Femur (tissue), 1 donor: Measurements from ENCODE around the gene MLLT10.

Experiments used
- DNase-seq: peaks from one replicate; pipeline ENCODE4 v3.0.0-alpha.2; 2017

The MLLT10 gene

GRCh38 chr10:21650353-21650752 is 116.3 kb downstream of the MLLT10 start:
- no peak for DNase-seq

GRCh38 chr10:21655236-21655635 is 121.2 kb downstream of the MLLT10 start:
- no peak for DNase-seq

GRCh38 chr10:21655687-21656086 is 121.7 kb downstream of the MLLT10 start:
- no peak for DNase-seq

GRCh38 chr10:21661087-21661486 is 127.1 kb downstream of the MLLT10 start:
- DNase-seq: no peak

- no peak for DNase-seq
These were observed 127.9 kb downstream of the MLLT10 start for GRCh38 chr10:21661935-21662334.

- no peak for DNase-seq
These were observed 128.6 kb downstream of the MLLT10 start for GRCh38 chr10:21662635-21663034.

- DNase-seq: no peak
These were observed 134.8 kb downstream of the MLLT10 start for GRCh38 chr10:21668831-21669230.

GRCh38 chr10:21670391-21670790 is 136.4 kb downstream of the MLLT10 start:
- DNase-seq: no peak

GRCh38 chr10:21673668-21674067 is 139.6 kb downstream of the MLLT10 start:
- no peak for DNase-seq

GRCh38 chr10:21675157-21675796 is 141.2 kb downstream of the MLLT10 start:
- DNase-seq: no peak

- DNase-seq: no peak
These were observed 143.5 kb downstream of the MLLT10 start for GRCh38 chr10:21677551-21677950.

- no peak for DNase-seq
These were observed 147.1 kb downstream of the MLLT10 start for GRCh38 chr10:21681156-21681555.

GRCh38 chr10:21687266-21688008 is 153.4 kb downstream of the MLLT10 start:
- DNase-seq: no peak

GRCh38 chr10:21688009-21688332 is 153.9 kb downstream of the MLLT10 start:
- DNase-seq: no peak

GRCh38 chr10:21688870-21689269 is 154.8 kb downstream of the MLLT10 start:
- DNase-seq: no peak

- no peak for DNase-seq
These were observed 155.8 kb downstream of the MLLT10 start for GRCh38 chr10:21689881-21690280.

- DNase-seq: no peak
These were observed 158.9 kb downstream of the MLLT10 start for GRCh38 chr10:21692916-21693315.

- DNase-seq: no peak
These were observed 159.4 kb downstream of the MLLT10 start for GRCh38 chr10:21693418-21693817.

- DNase-seq: no peak
These were observed 160.6 kb downstream of the MLLT10 start for GRCh38 chr10:21694631-21695030.

- DNase-seq: no peak
These were observed 162.3 kb downstream of the MLLT10 start for GRCh38 chr10:21696302-21696701.

GRCh38 chr10:21699575-21699974 is 165.5 kb downstream of the MLLT10 start:
- DNase-seq: no peak

GRCh38 chr10:21700474-21700873 is 166.4 kb downstream of the MLLT10 start:
- no peak for DNase-seq

- no peak for DNase-seq
These were observed 168.6 kb downstream of the MLLT10 start for GRCh38 chr10:21702633-21703111.

- DNase-seq: no peak
These were observed 171.3 kb downstream of the MLLT10 start for GRCh38 chr10:21705142-21705827.
